ENCODE measurements around the gene RALGDS. TPM values are rescaled to one million over a fixed set of nuclear protein-coding genes. Genes with fewer than 3 reads are reported as not detected.

RALGDS gene
- polyA plus RNA-seq, 1 donor (not counting 4 experiments of a cell fraction or from before 2014, with no cell fraction given), result 22.6 TPM

DNA sequence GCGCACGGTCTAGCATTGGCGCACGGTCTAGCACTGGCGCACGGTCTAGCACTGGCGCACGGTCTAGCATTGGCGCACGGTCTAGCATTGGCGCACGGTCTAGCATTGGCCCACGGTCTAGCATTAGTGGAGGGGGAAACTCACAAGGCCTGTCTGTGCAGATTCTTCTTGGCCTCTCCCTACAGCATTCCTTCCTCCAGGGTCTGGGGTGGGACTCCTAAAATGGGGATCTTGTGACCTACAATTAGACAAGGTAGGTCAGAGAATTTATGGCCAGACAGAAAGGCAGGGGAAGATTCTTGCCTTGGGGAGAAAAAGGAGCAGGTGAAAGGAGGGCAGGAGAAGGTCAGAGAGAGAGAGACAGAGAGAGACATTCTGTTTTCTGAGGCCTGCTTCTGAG lies 48.1 kb upstream of the RALGDS start:
- Histone ChIP-seq H3K9me3 (ENCODE audit: control insufficient read depth, low read depth, low read length) (no peaks in the 10 kb centered on the region), H3K27ac (ENCODE audit: control insufficient read depth, insufficient read depth, low read length) (no peak overlapping the region), H3K36me3 (ENCODE audit: control insufficient read depth in 2 of 2, extremely low read depth in 1 of 2, insufficient read depth in 2 of 2, low read length in 2 of 2) (no peaks in the 10 kb centered on the region), H4K20me1 (ENCODE audit: control insufficient read depth, extremely low read depth, insufficient read depth, low read length) (no peaks in the 10 kb centered on the region), H3K4me2 (ENCODE audit: control insufficient read depth, extremely low read depth, insufficient read depth, low read depth, low read length) (no peak overlapping the region), H3K79me2 (ENCODE audit: control insufficient read depth, insufficient read depth, low read length) (no peaks in the 10 kb centered on the region), H3K9me1 (ENCODE audit: control insufficient read depth, extremely low read depth, insufficient read depth, low read length) (no peaks in the 10 kb centered on the region), H3K4me1 (ENCODE audit: control insufficient read depth, extremely low read depth, insufficient read depth, low read length) (no peaks in the 10 kb centered on the region), H3K4me3 (ENCODE audit: control insufficient read depth in 2 of 3, extremely low read depth in 1 of 3, insufficient read depth in 2 of 3, low read depth in 1 of 3, low read length in 3 of 3) (no peak overlapping the region), H3K27me3 (ENCODE audit: control insufficient read depth, extremely low read depth, insufficient read depth, low read length) (peaks cover 15% of the 10 kb centered on the region), H2AFZ (ENCODE audit: control insufficient read depth, low read length) (no peak overlapping the region), H3K9ac (ENCODE audit: control insufficient read depth, extremely low read depth, insufficient read depth, low read length) (no peak overlapping the region)
- dilution Hi-C loops (cut with MboI; ENCODE audit: extremely low pct_ligation_motif_present, low sequenced_read_pairs), result no loop called here
- DNase-seq (ENCODE audit: low read depth, low spot score), result no peak
- TF ChIP-seq EZH2 (IDR thresholded peaks at IDR 0.05; ENCODE audit: low read length), result no peak
- TF ChIP-seq, protein P1, sequence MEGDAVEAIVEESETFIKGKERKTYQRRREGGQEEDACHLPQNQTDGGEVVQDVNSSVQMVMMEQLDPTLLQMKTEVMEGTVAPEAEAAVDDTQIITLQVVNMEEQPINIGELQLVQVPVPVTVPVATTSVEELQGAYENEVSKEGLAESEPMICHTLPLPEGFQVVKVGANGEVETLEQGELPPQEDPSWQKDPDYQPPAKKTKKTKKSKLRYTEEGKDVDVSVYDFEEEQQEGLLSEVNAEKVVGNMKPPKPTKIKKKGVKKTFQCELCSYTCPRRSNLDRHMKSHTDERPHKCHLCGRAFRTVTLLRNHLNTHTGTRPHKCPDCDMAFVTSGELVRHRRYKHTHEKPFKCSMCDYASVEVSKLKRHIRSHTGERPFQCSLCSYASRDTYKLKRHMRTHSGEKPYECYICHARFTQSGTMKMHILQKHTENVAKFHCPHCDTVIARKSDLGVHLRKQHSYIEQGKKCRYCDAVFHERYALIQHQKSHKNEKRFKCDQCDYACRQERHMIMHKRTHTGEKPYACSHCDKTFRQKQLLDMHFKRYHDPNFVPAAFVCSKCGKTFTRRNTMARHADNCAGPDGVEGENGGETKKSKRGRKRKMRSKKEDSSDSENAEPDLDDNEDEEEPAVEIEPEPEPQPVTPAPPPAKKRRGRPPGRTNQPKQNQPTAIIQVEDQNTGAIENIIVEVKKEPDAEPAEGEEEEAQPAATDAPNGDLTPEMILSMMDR (optimal IDR thresholded peaks at IDR 0.05 in 1 of 3, IDR thresholded peaks at IDR 0.05 in 1 of 3, conservative IDR thresholded peaks at IDR 0.05 in 1 of 3; ENCODE audit: extremely low read depth in 1 of 3, insufficient read depth in 2 of 3, low read length in 3 of 3), result no peak
- no peak for FAIRE-seq

GRCh38 chr9:133168432-133168831 lies 47.4 kb upstream of the RALGDS start:
- FAIRE-seq, result no peak
- Histone ChIP-seq H3K4me3 (ENCODE audit: control insufficient read depth in 2 of 3, extremely low read depth in 1 of 3, insufficient read depth in 2 of 3, low read depth in 1 of 3, low read length in 3 of 3) (no peak overlapping the region), H3K9ac (ENCODE audit: control insufficient read depth, extremely low read depth, insufficient read depth, low read length) (no peak overlapping the region), H3K9me3 (ENCODE audit: control insufficient read depth, low read depth, low read length) (no peaks in the 10 kb centered on the region), H3K9me1 (ENCODE audit: control insufficient read depth, extremely low read depth, insufficient read depth, low read length) (no peaks in the 10 kb centered on the region), H2AFZ (ENCODE audit: control insufficient read depth, low read length) (no peak overlapping the region), H3K27ac (ENCODE audit: control insufficient read depth, insufficient read depth, low read length) (no peak overlapping the region), H3K4me1 (ENCODE audit: control insufficient read depth, extremely low read depth, insufficient read depth, low read length) (no peaks in the 10 kb centered on the region), H3K27me3 (ENCODE audit: control insufficient read depth, extremely low read depth, insufficient read depth, low read length) (peaks cover 20% of the 10 kb centered on the region), H4K20me1 (ENCODE audit: control insufficient read depth, extremely low read depth, insufficient read depth, low read length) (no peaks in the 10 kb centered on the region), H3K79me2 (ENCODE audit: control insufficient read depth, insufficient read depth, low read length) (no peaks in the 10 kb centered on the region), H3K36me3 (ENCODE audit: control insufficient read depth in 2 of 2, extremely low read depth in 1 of 2, insufficient read depth in 2 of 2, low read length in 2 of 2) (no peaks in the 10 kb centered on the region), H3K4me2 (ENCODE audit: control insufficient read depth, extremely low read depth, insufficient read depth, low read depth, low read length) (no peak overlapping the region)
- TF ChIP-seq, protein P1 (optimal IDR thresholded peaks at IDR 0.05 in 1 of 3, IDR thresholded peaks at IDR 0.05 in 1 of 3, conservative IDR thresholded peaks at IDR 0.05 in 1 of 3; ENCODE audit: extremely low read depth in 1 of 3, insufficient read depth in 2 of 3, low read length in 3 of 3), result no peak
- no peak for TF ChIP-seq EZH2 (IDR thresholded peaks at IDR 0.05; ENCODE audit: low read length)
- dilution Hi-C loops (cut with MboI; ENCODE audit: extremely low pct_ligation_motif_present, low sequenced_read_pairs), result no loop called here
- no peak for DNase-seq (ENCODE audit: low read depth, low spot score)
